Keratinocyte (primary cell): Measurements from ENCODE around the gene SND1. TPM values are rescaled to one million over a fixed set of nuclear protein-coding genes. Genes with fewer than 3 reads are reported as not detected.

Experiments used
- DNase-seq: peaks from one replicate; pipeline ENCODE4 v3.0.0-alpha.2; 2011; ENCODE audit warnings: low read depth, missing footprints, low spot score
- FAIRE-seq: peaks from 2 replicates; lab custom pipeline; 2011; peaks lifted over from hg19 to GRCh38; lab: Jason Lieb, UNC
- H2AFZ ChIP-seq: 2 replicates; pipeline ENCODE4 v1.6.0; 2012; ENCODE audit warnings: low read length, control low read depth, inconsistent platforms; ENCODE audit not compliant: control insufficient read depth
- H3K27ac ChIP-seq: 2 replicates; pipeline ENCODE4 v1.5.1; 2011; ENCODE audit warnings: low read length; ENCODE audit not compliant: control insufficient read depth, insufficient read depth
- H3K27me3 ChIP-seq: 3 replicates; pipeline ENCODE4 v1.6.0; 2011; ENCODE audit warnings: low read length; ENCODE audit not compliant: control insufficient read depth, insufficient read depth; ENCODE audit errors: extremely low read depth
- H3K36me3 ChIP-seq, 2 experiments: 2 replicates in 1 of 2; 3 replicates in 1 of 2; pipeline ENCODE4 v1.5.1; 2011; ENCODE audit warnings: low read length in 2 of 2, mild to moderate bottlenecking in 1 of 2; ENCODE audit not compliant: control insufficient read depth in 2 of 2, insufficient read depth in 2 of 2; ENCODE audit errors: extremely low read depth in 1 of 2
- H3K4me1 ChIP-seq: 3 replicates; pipeline ENCODE4 v1.5.1; 2011; ENCODE audit warnings: low read length; ENCODE audit not compliant: control insufficient read depth, insufficient read depth; ENCODE audit errors: extremely low read depth
- H3K4me2 ChIP-seq: 3 replicates; pipeline ENCODE4 v1.6.0; 2011; ENCODE audit warnings: low read depth, low read length; ENCODE audit not compliant: control insufficient read depth, insufficient read depth; ENCODE audit errors: extremely low read depth
- H3K4me3 ChIP-seq, 3 experiments: fragments of 200-600 bp in 1 of 3; sonication (generic) in 1 of 3; 2 replicates in 2 of 3; 3 replicates in 1 of 3; pipeline ENCODE4 v1.5.1; 2011 to 2016; ENCODE audit warnings: low read length in 3 of 3, mild to moderate bottlenecking in 3 of 3, control low read depth in 2 of 3, inconsistent platforms in 1 of 3, low read depth in 1 of 3, mixed read lengths in 1 of 3, mixed run types in 1 of 3, moderate library complexity in 1 of 3; ENCODE audit not compliant: control insufficient read depth in 2 of 3, insufficient read depth in 2 of 3; ENCODE audit errors: extremely low read depth in 1 of 3
- H3K79me2 ChIP-seq: 2 replicates; pipeline ENCODE4 v1.6.0; 2012; ENCODE audit warnings: low read length; ENCODE audit not compliant: control insufficient read depth, insufficient read depth
- H3K9ac ChIP-seq: 3 replicates; pipeline ENCODE4 v1.6.0; 2011; ENCODE audit warnings: low read length; ENCODE audit not compliant: control insufficient read depth, insufficient read depth; ENCODE audit errors: extremely low read depth
- H3K9me1 ChIP-seq: 3 replicates; pipeline ENCODE4 v1.6.0; 2011; ENCODE audit warnings: low read length; ENCODE audit not compliant: control insufficient read depth, insufficient read depth; ENCODE audit errors: extremely low read depth
- H3K9me3 ChIP-seq: 2 replicates; pipeline ENCODE4 v1.5.1; 2012; ENCODE audit warnings: low read depth, low read length; ENCODE audit not compliant: control insufficient read depth
- H4K20me1 ChIP-seq: 3 replicates; pipeline ENCODE4 v1.6.0; 2011; ENCODE audit warnings: low read length; ENCODE audit not compliant: control insufficient read depth, insufficient read depth; ENCODE audit errors: extremely low read depth
- EZH2 ChIP-seq: IDR thresholded peaks from one replicate; pipeline ENCODE4 v1.6.1; 2012; ENCODE audit warnings: inconsistent platforms, mild to moderate bottlenecking, low read length, moderate library complexity
- dilution Hi-C: fragments of 300-500 bp; cut with MboI; formaldehyde crosslinking; loops from one replicate; pipeline ENCODE4 v1.7.0; 2020; ENCODE audit warnings: low sequenced_read_pairs; ENCODE audit not compliant: extremely low pct_ligation_motif_present
- polyA plus RNA-seq, 5 experiments: library from polyadenylated mRNA; depleted of rRNA in 3 of 5; stranded (reverse) in 3 of 5; stranded (forward) in 1 of 5; unstranded in 1 of 5; fragments of >200 nt; gene quantifications; 1 replicate in 1 of 5; 2 replicates in 3 of 5; 3 replicates in 1 of 5; pipeline versions ENCODE4 v1.2.1 to v1.2.3, GENCODE V29; 2011 to 2012; ENCODE audit warnings: missing spikeins in 2 of 5, low read depth in 1 of 5, low replicate concordance in 1 of 5
- TF ChIP-seq, protein P1 (sequence below), 3 experiments: IDR thresholded peaks in 1 of 3; conservative IDR thresholded peaks in 1 of 3; optimal IDR thresholded peaks in 1 of 3; 2 replicates in 2 of 3; 3 replicates in 1 of 3; pipeline versions ENCODE3 to v1.5.1; 2011; ENCODE audit warnings: low read length in 3 of 3, mild to moderate bottlenecking in 3 of 3, moderate library complexity in 2 of 3, control low read depth in 1 of 3, inconsistent platforms in 1 of 3; ENCODE audit not compliant: insufficient read depth in 2 of 3; ENCODE audit errors: extremely low read depth in 1 of 3

Gene SND1
- polyA plus RNA-seq, 1 donor (not counting 4 experiments of a cell fraction or from before 2014, with no cell fraction given) = 140 TPM

DNA sequence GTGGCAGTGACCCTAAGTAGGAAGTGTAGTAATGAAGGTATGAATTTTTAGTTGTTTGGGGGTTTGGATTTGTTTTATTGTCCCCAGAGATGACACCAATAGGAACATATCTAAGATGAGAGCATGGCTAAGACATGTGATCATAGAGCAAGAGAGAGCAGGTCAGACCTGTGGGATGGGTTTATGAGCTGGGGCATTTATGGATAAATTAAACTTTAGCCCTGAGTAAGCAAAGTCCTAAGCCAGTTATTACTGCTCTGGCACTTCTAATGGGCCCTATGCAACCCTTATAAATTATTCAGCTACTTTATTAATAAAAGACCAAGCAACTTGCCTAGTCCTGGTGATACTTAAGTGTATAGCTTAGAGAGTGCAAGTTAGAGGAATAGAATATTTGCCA lies 294.1 kb downstream of the SND1 start:
- TF ChIP-seq EZH2 = no peak
- TF ChIP-seq, protein P1, sequence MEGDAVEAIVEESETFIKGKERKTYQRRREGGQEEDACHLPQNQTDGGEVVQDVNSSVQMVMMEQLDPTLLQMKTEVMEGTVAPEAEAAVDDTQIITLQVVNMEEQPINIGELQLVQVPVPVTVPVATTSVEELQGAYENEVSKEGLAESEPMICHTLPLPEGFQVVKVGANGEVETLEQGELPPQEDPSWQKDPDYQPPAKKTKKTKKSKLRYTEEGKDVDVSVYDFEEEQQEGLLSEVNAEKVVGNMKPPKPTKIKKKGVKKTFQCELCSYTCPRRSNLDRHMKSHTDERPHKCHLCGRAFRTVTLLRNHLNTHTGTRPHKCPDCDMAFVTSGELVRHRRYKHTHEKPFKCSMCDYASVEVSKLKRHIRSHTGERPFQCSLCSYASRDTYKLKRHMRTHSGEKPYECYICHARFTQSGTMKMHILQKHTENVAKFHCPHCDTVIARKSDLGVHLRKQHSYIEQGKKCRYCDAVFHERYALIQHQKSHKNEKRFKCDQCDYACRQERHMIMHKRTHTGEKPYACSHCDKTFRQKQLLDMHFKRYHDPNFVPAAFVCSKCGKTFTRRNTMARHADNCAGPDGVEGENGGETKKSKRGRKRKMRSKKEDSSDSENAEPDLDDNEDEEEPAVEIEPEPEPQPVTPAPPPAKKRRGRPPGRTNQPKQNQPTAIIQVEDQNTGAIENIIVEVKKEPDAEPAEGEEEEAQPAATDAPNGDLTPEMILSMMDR (optimal IDR thresholded peaks at IDR 0.05 in 1 of 3, IDR thresholded peaks at IDR 0.05 in 1 of 3, conservative IDR thresholded peaks at IDR 0.05 in 1 of 3; ENCODE audit: extremely low read depth in 1 of 3, insufficient read depth in 2 of 3, low read length in 3 of 3) = no peak
- Histone ChIP-seq H3K4me2 (no peak overlapping the region), H3K4me3 (no peak overlapping the region), H3K27me3 (no peaks in the 10 kb centered on the region), H4K20me1 (no peaks in the 10 kb centered on the region), H3K9me3 (no peaks in the 10 kb centered on the region), H3K79me2 (no peaks in the 10 kb centered on the region), H2AFZ (no peak overlapping the region), H3K36me3 (peaks cover 6 to 12% of the 10 kb centered on the region in 2 experiments), H3K27ac (no peak overlapping the region), H3K9ac (no peak overlapping the region), H3K9me1 (no peaks in the 10 kb centered on the region), H3K4me1 (no peaks in the 10 kb centered on the region)
- DNase-seq = no peak
- FAIRE-seq = no peak
- dilution Hi-C loops = no loop called here

DNA sequence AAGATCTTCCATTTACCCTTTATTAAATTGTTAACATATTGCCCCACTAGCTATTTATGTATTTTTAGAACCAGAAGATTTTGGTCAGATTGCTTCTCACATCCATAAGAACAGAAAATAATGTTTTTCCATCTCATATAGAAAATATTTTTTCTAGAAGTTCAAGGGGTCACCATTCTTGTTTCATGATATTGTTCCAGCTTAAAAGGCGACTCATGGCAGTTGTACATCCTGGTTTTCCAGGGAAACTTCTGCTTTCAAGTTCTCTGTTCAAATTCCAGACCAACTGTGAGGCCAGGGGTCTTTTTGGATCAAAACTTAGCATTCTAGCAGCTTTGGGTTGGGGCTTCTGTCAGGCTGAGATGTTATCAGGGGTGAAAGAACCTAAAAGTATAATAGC lies 294.9 kb downstream of the SND1 start:
- no peak overlapping the region for H2AFZ ChIP-seq
- H3K4me1 ChIP-seq = no peaks in the 10 kb centered on the region
- FAIRE-seq = no peak
- no peak overlapping the region for H3K4me2 ChIP-seq
- dilution Hi-C loops = no loop called here
- H4K20me1 ChIP-seq = no peaks in the 10 kb centered on the region
- H3K36me3 ChIP-seq = peaks cover 6 to 12% of the 10 kb centered on the region in 2 experiments
- H3K27me3 ChIP-seq = no peaks in the 10 kb centered on the region
- H3K9ac ChIP-seq = no peak overlapping the region
- TF ChIP-seq, protein P1 (optimal IDR thresholded peaks at IDR 0.05 in 1 of 3, IDR thresholded peaks at IDR 0.05 in 1 of 3, conservative IDR thresholded peaks at IDR 0.05 in 1 of 3; ENCODE audit: extremely low read depth in 1 of 3, insufficient read depth in 2 of 3, low read length in 3 of 3) = no peak
- TF ChIP-seq EZH2 = no peak
- no peaks in the 10 kb centered on the region for H3K9me1 ChIP-seq
- DNase-seq = no peak
- no peak overlapping the region for H3K4me3 ChIP-seq
- no peak overlapping the region for H3K27ac ChIP-seq
- no peaks in the 10 kb centered on the region for H3K9me3 ChIP-seq
- no peaks in the 10 kb centered on the region for H3K79me2 ChIP-seq
